HG02870 (cell line): Measurements from ENCODE around the gene PLA2G6.
"Not testable (repeated sequence)": the region's sequence is repeated elsewhere in the genome, so short reads cannot be mapped to it uniquely, and the experiment has no call there.

Experiments
- ATAC-seq: cut with Tn5 transposase; IDR thresholded peaks from one replicate; pipeline ENCODE4 v1.9.1; 2021; ENCODE audit warnings: mild to moderate bottlenecking, moderate library complexity; ENCODE audit not compliant: unreplicated experiment

The PLA2G6 gene

GRCh38 chr22:38193580-38193979 is 11.9 kb upstream of the PLA2G6 start:
- ATAC-seq, result no peak

GRCh38 chr22:38192475-38192863 is 10.8 kb upstream of the PLA2G6 start:
- no peak for ATAC-seq

DNA sequence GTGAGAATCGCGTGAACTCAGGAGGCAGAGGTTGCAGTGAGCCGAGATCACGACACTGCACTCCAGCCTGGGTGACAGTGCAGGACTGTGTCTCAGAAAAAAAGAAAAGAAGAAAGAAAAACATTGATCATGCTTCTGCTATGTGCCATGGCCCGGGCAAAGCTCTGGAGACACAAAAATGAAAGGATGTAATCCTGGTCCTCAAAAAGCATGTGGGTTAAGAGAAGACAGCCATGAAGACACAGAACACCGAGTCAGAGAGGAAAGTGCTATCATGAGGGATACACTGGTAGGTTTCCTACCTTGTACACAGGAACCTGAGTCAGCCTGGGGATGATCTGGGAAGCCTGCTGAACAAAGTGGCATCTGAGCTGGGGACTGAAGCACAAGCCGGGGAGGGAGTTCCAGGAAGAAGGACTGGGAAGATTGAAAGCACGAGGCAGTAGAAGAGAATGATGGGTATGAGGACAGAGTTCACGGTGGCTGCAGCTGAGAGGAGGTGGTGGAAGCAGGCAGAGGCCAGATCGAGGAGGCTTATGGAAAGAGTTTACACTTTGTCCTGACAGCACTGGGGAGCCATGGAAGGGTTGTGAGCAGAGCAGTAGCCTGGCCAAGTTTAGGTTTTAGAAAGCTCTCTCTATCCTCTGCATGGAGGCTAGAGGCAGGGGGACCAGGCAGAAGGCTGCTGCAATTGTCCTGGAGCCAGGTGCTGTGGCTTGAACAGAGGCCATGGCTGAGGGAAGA is 10.3 kb upstream of the PLA2G6 start:
- no peak for ATAC-seq

DNA sequence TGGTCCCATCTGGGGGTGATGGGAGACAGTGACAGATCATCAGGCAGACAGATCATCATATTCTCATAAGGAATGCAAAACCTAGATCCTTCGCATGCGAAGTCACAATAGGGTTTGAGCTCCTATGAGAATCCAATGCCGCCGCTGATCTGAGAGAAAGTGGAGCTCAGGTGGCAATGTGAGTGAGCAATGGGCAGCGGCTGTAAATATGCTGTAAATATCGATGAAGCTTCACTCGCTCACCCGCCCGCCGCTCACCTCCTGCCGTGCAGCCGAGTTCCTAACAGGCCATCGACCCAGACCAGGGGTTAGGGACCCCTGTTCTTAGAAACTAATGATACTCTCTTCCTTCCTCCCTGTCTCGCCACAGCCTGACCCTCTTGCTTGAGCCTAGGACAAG is 9.4 kb upstream of the PLA2G6 start:
- no peak for ATAC-seq

GRCh38 chr22:38190581-38190980 is 9.0 kb upstream of the PLA2G6 start:
- ATAC-seq, result no peak

GRCh38 chr22:38189104-38189503 is 7.5 kb upstream of the PLA2G6 start:
- no peak for ATAC-seq

DNA sequence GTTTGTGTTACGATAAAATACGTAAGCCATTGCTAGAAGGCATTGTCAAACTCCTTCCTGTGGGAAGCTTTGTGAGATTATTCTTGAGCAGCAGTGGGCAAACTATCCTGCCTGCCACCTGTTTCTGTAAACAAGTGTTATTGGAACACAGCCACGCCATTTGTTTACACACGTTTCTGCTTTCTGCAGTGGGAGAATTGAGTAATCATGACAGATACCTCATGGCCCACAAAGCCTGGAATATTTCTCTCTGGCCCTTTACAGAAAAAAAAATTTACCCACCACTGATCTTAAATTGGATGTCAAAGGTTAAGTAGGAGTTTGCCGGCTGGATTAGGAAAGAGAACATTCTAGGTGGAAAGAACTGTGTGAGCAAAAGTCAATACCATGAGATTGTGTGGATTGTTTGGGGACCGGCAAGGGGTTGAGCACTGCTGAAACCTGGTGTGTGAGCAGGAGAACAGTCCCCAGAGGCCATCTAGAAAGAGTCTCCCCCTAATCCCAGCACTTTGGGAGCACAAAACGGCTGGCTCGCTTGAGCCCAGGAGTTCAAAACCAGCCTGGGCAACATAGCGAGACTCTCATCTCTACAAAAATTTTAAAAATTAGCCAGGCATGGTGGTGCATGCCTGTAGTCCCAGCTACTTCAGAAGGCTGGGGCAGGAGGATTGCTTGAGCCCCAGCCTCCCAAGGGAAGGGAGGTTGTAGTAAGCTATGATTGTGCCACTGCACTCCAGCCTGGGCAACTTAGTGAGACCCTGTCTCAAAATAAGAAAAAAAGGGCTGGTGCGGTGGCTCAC is 6.0 kb upstream of the PLA2G6 start:
- ATAC-seq, result no peak

GRCh38 chr22:38186429-38186828 is 4.8 kb upstream of the PLA2G6 start:
- ATAC-seq, result no peak

DNA sequence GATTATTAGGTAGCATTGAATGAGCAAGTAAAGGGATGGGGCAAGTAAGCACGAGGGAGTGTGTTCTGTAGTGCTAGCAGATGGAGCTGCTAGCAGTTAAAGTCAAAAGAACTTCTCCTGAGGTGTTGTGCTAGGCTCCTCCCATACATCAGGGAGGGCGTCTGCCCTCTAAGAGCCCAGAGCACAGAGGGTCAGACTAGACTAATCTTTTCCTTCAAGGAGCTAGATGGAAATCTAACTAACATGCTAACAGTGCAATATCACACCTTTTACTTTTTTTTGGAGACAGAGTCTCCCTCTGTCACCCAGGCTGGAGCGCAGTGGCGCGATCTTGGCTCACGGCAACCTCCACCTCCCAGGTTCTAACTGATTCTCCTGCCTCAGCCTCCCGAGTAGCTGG is 3.2 kb upstream of the PLA2G6 start:
- ATAC-seq, result no peak

DNA sequence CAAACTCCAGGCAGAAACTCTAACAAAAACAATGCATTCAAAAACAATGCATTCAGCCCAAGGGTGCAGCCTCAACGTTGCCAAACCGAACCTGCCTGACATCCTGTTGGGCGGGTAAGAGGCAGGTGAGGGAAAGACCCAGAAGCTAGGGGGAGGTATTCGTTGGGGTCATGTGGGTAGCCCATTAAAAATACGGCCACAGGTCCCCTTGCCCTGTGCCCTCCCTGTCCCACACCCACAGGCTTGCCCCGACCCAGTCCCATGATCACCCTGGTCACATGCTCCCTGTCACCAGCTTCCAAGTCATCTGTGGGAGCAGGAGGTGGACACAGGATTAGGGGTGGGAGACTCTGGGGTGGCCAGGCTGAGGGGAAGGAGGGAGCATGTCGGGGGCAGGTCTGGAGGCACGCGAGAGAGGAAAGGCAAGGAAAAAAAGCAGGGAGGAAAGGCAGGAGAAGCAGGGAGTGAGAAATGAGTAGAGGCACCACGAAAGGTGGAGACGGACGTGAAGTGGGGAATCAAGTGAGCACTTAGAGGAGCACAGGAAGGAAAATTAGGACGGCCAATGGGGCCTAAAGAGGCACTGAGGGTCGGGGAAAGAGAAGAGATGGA is 683 bp downstream of the PLA2G6 start:
- ATAC-seq, result no peak

- not testable (repeated sequence) for ATAC-seq
Observed at GRCh38 chr22:38178605-38178937, 3.1 kb downstream of the PLA2G6 start.

DNA sequence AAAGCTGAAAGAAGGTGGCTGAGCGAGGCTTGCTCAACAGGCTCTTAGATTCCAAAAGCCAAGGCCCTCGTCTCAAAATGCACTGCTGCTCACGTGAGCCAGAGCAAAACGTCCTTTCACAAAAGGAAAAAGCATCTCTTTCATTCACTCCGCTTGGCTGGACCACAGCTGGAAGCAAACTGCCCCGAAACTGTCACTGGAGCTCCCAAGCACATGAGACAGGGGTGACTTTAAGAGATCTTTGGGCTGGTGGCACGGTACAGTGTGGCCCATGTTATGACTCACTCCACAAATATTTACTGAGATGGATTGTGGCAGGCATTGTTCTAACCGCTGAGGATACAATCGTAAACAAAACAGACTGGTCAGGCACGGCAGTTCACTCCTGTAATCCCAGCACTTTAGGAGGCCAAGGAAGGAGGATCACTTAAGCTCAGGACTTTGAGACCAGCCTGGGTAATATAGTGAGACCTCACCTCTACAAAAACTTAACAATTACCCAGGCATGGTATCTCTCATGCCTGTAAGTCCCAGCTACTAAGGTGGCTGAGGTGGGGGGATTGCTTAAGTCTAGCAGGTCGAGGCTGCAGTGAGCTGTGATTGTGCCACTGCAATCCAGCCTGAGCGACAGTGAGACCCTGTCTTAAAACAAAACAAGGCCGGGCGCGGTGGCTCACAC is 3.6 kb downstream of the PLA2G6 start:
- no peak for ATAC-seq

- ATAC-seq, result not testable (repeated sequence)
Observed at GRCh38 chr22:38177571-38177925, 4.1 kb downstream of the PLA2G6 start.

DNA sequence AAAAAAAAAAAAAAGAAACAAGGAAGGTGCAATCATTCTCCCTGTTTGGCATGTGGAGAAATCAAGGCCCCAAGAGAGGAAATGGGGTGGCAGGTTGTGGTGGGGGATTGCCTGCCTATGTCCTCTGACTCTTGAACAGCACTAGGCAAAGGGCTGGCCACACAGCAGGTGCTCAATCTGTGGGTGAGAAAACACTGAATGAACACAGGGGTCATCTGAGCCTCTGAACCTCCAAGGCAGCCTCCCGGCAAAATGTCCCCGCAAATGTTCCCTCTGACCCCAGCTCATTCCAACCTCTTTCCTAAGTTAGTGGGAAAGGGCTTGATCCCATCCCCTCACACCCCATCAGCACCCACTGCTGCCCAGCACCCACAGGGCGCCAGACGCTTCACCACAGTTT is 4.6 kb downstream of the PLA2G6 start:
- no peak for ATAC-seq

- no peak for ATAC-seq
Observed at GRCh38 chr22:38176170-38176741, 5.4 kb downstream of the PLA2G6 start.

GRCh38 chr22:38175206-38176118 is 6.2 kb downstream of the PLA2G6 start:
- no peak for ATAC-seq

DNA sequence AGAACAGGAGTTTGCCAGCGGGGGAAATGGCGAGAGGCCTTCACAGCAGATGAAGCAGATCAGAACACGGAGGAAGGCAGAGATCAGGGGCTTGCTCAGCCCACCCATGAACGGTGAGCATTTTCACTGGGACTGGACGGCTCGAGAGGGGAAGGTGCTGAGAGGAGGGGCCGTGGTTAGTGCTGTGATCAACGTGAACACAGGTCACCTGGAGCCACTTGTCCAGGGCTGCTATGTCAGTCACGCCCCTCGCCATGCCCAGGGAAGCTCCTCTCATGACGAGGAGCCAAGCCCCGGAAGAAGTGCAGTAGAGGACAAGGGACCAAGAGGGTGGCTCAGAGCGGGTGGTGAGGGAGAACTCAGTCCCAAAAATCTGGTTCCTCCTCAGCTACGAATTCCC is 7.0 kb downstream of the PLA2G6 start:
- ATAC-seq, result no peak

- ATAC-seq, result no peak
Observed at GRCh38 chr22:38173641-38173906, 8.1 kb downstream of the PLA2G6 start.

GRCh38 chr22:38172832-38173640 is 8.6 kb downstream of the PLA2G6 start:
- no peak for ATAC-seq
